Type B pancreatic cell (in vitro differentiated cells): ENCODE results near the gene EIF4G3. TPM values are rescaled to one million over a fixed set of nuclear protein-coding genes. Genes with fewer than 3 reads are reported as not detected.
"Not testable (repeated sequence)": the region's sequence is repeated elsewhere in the genome, so short reads cannot be mapped to it uniquely, and the experiment has no call there.

ENCODE experiments used
- DNase-seq: peaks from one replicate; pipeline ENCODE4 v3.0.0; 2021; ENCODE audit warnings: mixed read lengths; ENCODE audit not compliant: unreplicated experiment; ENCODE audit errors: extremely low spot score
- H3K27ac Mint-ChIP-seq: 2 replicates; pipeline ENCODE4 v1.8.0; 2021; ENCODE audit warnings: mild to moderate bottlenecking, mixed read lengths
- H3K27me3 Mint-ChIP-seq: 2 replicates; pipeline ENCODE4 v1.8.0; 2021; ENCODE audit warnings: mixed read lengths
- H3K36me3 Mint-ChIP-seq: 2 replicates; pipeline ENCODE4 v1.8.0; 2021; ENCODE audit warnings: mixed read lengths
- H3K4me1 Mint-ChIP-seq: one replicate; pipeline ENCODE4 v1.8.0; 2021; ENCODE audit warnings: mixed read lengths; ENCODE audit not compliant: unreplicated experiment
- H3K4me3 Mint-ChIP-seq: 2 replicates; pipeline ENCODE4 v1.8.0; 2021; ENCODE audit warnings: mild to moderate bottlenecking, mixed read lengths
- H3K9me3 Mint-ChIP-seq: 2 replicates; pipeline ENCODE4 v1.8.0; 2021; ENCODE audit warnings: mixed read lengths
- total RNA-seq: library from RNA; stranded (reverse); gene quantifications from 2 replicates; pipeline ENCODE4 v1.2.1, GENCODE V29; 2021; ENCODE audit warnings: low replicate concordance
- TF ChIP-seq, protein P1 (sequence below): fragments of 200-600 bp; sonication (generic); conservative IDR thresholded peaks from 2 replicates; pipeline ENCODE4 v1.5.0; 2021; ENCODE audit warnings: antibody characterized with exemption, mild to moderate bottlenecking

Gene EIF4G3
- total RNA-seq, 1 donor from 2014 or later = 71.5 TPM

DNA sequence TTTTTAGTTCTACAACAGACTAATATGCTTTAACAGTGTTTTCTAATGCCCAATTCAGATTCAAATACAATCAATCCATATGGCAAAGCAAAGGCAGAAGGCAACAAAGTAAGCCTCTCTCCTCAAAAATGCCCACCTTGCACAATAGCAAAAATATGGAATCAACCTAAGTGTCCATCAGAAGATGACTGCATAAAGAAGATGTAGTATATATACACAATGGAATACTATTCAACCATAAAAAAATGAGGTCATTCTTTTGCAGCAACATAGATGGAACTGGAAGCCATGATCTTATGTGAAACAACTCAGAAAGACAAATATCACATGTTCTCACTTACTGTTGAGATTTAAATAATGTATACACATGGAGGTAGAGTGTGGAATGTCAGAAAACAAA is 80.7 kb downstream of the EIF4G3 start:
- no peaks in the 10 kb centered on the region for H3K9me3 Mint-ChIP-seq
- no peaks in the 10 kb centered on the region for H3K27me3 Mint-ChIP-seq
- no peaks in the 10 kb centered on the region for H3K4me1 Mint-ChIP-seq
- DNase-seq = no peak
- H3K4me3 Mint-ChIP-seq = no peak overlapping the region
- H3K27ac Mint-ChIP-seq = no peak overlapping the region
- H3K36me3 Mint-ChIP-seq = peaks cover 31% of the 10 kb centered on the region
- TF ChIP-seq, protein P1, sequence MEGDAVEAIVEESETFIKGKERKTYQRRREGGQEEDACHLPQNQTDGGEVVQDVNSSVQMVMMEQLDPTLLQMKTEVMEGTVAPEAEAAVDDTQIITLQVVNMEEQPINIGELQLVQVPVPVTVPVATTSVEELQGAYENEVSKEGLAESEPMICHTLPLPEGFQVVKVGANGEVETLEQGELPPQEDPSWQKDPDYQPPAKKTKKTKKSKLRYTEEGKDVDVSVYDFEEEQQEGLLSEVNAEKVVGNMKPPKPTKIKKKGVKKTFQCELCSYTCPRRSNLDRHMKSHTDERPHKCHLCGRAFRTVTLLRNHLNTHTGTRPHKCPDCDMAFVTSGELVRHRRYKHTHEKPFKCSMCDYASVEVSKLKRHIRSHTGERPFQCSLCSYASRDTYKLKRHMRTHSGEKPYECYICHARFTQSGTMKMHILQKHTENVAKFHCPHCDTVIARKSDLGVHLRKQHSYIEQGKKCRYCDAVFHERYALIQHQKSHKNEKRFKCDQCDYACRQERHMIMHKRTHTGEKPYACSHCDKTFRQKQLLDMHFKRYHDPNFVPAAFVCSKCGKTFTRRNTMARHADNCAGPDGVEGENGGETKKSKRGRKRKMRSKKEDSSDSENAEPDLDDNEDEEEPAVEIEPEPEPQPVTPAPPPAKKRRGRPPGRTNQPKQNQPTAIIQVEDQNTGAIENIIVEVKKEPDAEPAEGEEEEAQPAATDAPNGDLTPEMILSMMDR = no peak

DNA sequence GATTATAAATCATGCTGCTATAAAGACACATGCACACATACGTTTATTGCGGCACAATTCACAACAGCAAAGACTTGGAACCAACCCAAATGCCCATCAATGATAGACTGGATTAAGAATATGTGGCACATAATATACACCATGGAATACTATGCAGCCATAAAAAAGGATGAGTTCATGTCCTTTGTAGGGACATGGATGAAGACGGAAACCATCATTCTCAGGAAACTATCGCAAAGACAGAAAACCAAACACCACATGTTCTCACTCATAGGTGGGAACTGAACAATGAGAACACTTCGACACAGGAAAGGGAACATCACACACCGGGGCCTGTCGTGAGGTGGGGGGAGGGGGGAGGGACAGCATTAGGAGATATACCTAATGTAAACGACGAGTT is 82.4 kb downstream of the EIF4G3 start:
- DNase-seq, H3K9me3 Mint-ChIP-seq, H3K4me3 Mint-ChIP-seq, H3K27ac Mint-ChIP-seq, H3K4me1 Mint-ChIP-seq, H3K27me3 Mint-ChIP-seq: not testable (repeated sequence)
- peaks cover 20% of the 10 kb centered on the region for H3K36me3 Mint-ChIP-seq

DNA sequence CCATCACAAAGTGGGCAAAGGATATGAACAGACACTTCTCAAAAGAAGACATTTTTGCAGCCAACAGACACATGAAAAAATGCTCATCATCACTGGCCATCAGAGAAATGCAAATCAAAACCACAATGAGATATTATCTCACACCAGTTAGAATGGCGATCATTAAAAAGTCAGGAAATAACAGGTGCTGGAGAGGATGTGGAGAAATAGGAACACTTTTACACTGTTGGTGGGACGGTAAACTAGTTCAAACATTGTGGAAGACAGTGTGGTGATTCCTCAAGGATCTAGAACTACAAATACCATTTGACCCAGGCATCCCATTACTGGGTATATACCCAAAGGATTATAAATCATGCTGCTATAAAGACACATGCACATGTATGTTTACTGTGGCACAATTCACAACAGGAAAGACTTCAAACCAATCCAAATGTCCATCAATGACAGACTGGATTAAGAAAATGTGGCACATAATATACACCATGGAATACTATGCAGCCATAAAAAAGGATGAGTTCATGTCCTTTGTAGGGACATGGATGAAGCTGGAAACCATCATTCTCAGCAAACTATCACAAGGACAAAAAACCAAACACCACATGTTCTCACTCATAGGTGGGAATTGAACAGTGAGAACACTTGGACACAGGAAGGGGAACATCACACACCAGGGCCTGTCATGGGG is 83.3 kb downstream of the EIF4G3 start:
- H3K36me3 Mint-ChIP-seq = peaks cover 19% of the 10 kb centered on the region
- DNase-seq, H3K4me3 Mint-ChIP-seq, H3K4me1 Mint-ChIP-seq, H3K27me3 Mint-ChIP-seq, H3K27ac Mint-ChIP-seq, H3K9me3 Mint-ChIP-seq: not testable (repeated sequence)

DNA sequence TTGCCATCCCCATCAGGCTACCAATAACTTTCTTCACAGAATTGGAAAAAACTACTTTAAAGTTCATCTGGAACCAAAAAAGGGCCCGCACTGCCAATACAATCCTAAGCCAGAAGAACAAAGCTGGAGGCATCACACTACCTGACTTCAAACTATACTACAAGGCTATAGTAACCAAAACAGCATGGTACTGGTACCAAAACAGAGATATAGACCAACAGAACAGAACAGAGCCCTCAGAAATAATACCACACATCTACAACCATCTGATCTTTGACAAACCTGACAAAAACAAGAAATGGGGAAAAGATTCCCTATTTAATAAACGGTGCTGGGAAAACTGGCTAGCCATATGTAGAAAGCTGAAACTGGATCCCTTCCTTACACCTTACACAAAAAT is 84.2 kb downstream of the EIF4G3 start:
- H3K36me3 Mint-ChIP-seq = peaks cover 19% of the 10 kb centered on the region
- not testable (repeated sequence) for H3K27ac Mint-ChIP-seq

DNA sequence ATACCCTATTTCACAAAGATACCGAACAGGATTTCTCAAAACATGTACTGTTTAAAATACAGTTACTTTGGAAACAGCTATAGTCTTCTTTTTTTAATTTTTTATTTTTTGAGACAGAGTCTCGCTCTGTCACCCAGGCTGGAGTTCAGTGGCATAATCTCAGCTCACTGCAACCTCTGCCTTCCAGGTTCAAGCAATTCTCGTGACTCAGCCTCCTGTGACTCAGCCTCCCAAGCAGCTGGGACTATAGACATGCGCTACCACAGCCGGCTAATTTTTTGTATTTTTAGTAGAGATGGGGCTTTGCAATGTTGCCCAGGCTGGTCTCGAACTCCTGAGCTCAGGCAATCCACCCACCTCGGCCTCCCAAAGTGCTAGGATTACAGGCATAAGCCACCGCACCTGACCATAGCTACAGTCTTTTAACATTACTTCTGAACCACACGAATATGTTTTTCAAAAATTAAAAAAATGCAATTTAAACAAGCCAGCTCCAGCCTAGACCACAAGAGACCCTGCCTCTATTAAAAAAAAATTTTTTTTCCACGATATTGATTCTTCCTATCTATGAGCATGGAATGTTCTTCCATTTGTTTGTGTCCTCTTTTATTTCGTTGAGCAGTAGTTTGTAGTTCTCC is 85.5 kb downstream of the EIF4G3 start:
- peaks cover 21% of the 10 kb centered on the region for H3K36me3 Mint-ChIP-seq
- DNase-seq, H3K9me3 Mint-ChIP-seq, H3K27ac Mint-ChIP-seq, H3K4me1 Mint-ChIP-seq, H3K4me3 Mint-ChIP-seq, H3K27me3 Mint-ChIP-seq: not testable (repeated sequence)

More for the DNA sequence above, 84.2 kb downstream of the EIF4G3 start:
- H3K9me3 Mint-ChIP-seq, H3K4me3 Mint-ChIP-seq, DNase-seq, H3K27me3 Mint-ChIP-seq, H3K4me1 Mint-ChIP-seq: not testable (repeated sequence)

DNA sequence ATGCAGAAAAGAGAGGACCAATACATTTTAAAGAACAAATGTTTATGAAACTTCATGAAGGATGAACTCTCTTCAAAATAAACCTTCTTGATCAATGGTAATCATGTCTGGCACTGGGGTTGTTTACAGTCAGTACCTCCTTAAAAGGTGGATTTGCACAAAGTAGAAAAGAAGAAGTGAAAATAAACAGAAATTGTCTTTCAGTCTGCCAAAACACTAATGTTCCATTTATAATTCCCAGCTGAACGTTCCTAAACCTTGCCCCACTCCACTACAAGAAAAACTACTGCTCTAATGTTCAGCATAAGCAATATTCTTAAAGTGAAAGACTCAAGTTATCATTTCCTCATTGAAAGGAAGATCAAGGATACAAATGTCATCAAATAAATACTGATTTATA is 86.2 kb downstream of the EIF4G3 start:
- no peak overlapping the region for H3K4me3 Mint-ChIP-seq
- no peak for DNase-seq
- H3K27ac Mint-ChIP-seq = no peak overlapping the region
- H3K36me3 Mint-ChIP-seq = peaks cover 22% of the 10 kb centered on the region
- H3K27me3 Mint-ChIP-seq = no peaks in the 10 kb centered on the region
- TF ChIP-seq, protein P1 = no peak
- H3K4me1 Mint-ChIP-seq = peaks cover 5% of the 10 kb centered on the region
- H3K9me3 Mint-ChIP-seq = no peaks in the 10 kb centered on the region

DNA sequence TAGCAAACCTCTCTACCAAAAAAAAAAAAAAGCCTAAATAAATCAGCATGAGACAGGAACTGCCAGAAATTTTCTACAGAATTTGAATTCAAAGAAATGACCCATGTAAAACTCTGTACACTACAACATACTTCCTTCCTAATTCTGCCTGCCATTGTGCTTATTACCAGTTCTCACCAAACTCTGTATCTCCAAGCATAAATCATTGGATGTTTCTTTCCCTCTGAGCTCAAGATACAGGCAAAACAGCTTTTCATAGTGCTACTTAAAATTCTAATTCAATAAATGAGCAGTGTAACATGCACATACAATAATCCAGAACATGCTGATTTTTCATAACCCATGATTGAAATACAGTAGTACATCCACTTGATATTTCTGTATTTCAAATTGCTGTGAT is 87.0 kb downstream of the EIF4G3 start:
- peaks cover 17% of the 10 kb centered on the region for H3K36me3 Mint-ChIP-seq
- no peak for DNase-seq
- no peaks in the 10 kb centered on the region for H3K9me3 Mint-ChIP-seq
- peaks cover 5% of the 10 kb centered on the region for H3K4me1 Mint-ChIP-seq
- H3K4me3 Mint-ChIP-seq = no peak overlapping the region
- no peaks in the 10 kb centered on the region for H3K27me3 Mint-ChIP-seq
- H3K27ac Mint-ChIP-seq = no peak overlapping the region
- TF ChIP-seq, protein P1 = no peak
